ENCODE measurements around the gene RNF144B. TPM values are rescaled to one million over a fixed set of nuclear protein-coding genes. Genes with fewer than 3 reads are reported as not detected.

The RNF144B gene
- total RNA-seq, 1 experiment from 2014 or later = 2.3 TPM

DNA sequence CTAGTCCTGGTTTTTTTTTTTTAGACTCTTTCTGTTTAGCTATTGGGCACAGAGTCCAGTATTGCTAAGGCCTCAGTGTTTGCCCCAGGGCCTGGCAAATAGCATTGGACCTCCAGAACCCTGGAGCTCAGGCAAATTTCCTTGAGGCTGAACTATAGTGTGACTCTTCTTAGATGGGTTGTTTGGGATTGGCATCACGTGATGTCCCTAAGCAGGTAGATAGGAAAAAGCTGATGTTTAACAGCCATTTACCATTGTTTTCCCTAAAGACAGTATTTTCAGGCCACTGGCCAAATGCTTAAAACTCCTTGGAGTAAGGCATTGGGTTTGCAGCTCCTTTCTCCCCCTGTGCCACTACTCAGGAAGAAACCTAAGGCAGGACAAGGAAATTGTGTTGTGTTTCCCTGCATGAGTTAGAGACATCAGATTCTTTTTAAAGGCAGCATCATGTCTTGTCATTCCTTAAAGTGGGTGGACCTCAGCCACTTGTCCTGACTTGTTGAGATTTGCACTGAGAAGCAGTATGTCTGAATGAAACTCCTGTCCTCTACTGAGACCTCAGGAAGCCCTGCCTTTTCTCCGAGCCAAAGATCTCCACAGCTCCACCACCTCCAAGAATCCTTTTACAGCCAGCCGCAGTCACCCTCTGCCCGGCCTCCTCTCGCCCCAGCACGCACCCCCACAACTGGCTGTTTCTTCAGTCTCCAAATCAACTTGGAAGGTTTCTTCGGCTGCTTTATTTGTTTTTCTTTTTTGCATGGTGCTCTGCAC is 46.2 kb upstream of the RNF144B start:
- no peak overlapping the region for H2BK5ac ChIP-seq (ENCODE audit: insufficient read length, low read length)
- TF ChIP-seq, protein P1, sequence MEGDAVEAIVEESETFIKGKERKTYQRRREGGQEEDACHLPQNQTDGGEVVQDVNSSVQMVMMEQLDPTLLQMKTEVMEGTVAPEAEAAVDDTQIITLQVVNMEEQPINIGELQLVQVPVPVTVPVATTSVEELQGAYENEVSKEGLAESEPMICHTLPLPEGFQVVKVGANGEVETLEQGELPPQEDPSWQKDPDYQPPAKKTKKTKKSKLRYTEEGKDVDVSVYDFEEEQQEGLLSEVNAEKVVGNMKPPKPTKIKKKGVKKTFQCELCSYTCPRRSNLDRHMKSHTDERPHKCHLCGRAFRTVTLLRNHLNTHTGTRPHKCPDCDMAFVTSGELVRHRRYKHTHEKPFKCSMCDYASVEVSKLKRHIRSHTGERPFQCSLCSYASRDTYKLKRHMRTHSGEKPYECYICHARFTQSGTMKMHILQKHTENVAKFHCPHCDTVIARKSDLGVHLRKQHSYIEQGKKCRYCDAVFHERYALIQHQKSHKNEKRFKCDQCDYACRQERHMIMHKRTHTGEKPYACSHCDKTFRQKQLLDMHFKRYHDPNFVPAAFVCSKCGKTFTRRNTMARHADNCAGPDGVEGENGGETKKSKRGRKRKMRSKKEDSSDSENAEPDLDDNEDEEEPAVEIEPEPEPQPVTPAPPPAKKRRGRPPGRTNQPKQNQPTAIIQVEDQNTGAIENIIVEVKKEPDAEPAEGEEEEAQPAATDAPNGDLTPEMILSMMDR (conservative IDR thresholded peaks at IDR 0.05) = no peak
- H3K56ac ChIP-seq (ENCODE audit: insufficient read length, low read depth, low read length) = no peak overlapping the region
- H3K27me3 ChIP-seq (ENCODE audit: insufficient read depth, low read length) = no peaks in the 10 kb centered on the region
- H3K79me2 ChIP-seq (ENCODE audit: insufficient read depth, low read length) = no peaks in the 10 kb centered on the region
- H3K4me1 ChIP-seq (ENCODE audit: insufficient read depth, low read length) = no peaks in the 10 kb centered on the region; the same call in 1 of the 2 replicates
- no peak overlapping the region for H2BK20ac ChIP-seq (ENCODE audit: low read depth, low read length, poor library complexity, severe bottlenecking)
- H3K4me1 Mint-ChIP-seq = peaks cover 30 to 33% of the 10 kb centered on the region in 2 experiments
- no peaks in the 10 kb centered on the region for H4K20me1 ChIP-seq (ENCODE audit: control insufficient read depth, insufficient read depth, insufficient read length)
- no peaks in the 10 kb centered on the region for H3K36me3 Mint-ChIP-seq (ENCODE audit: insufficient read depth in 1 of 3, low read depth in 3 of 3)
- H3K14ac ChIP-seq (ENCODE audit: insufficient read depth, low read length) = no peak overlapping the region
- no peaks in the 10 kb centered on the region for H3K79me1 ChIP-seq (ENCODE audit: insufficient read depth, low read depth, low read length, poor library complexity, severe bottlenecking)
- H3K4me2 ChIP-seq (ENCODE audit: insufficient read depth, insufficient read length, low read length) = no peak overlapping the region
- no peaks in the 10 kb centered on the region for H3K9me3 ChIP-seq (ENCODE audit: control insufficient read depth, low read depth, low read length)
- no peak overlapping the region for H4K8ac ChIP-seq (replicated peaks; ENCODE audit: insufficient read length, low read depth, low read length)
- DNase-seq = no peak
- no peaks in the 10 kb centered on the region for H3K23me2 ChIP-seq (ENCODE audit: insufficient read length, low read depth, low read length, poor library complexity, severe bottlenecking)
- H2AK5ac ChIP-seq (ENCODE audit: insufficient read length, low read length) = no peak overlapping the region
- no peak overlapping the region for H2AFZ ChIP-seq (ENCODE audit: low read length)
- no peaks in the 10 kb centered on the region for H3K27me3 Mint-ChIP-seq (ENCODE audit: low read depth)
- H3K9me3 Mint-ChIP-seq = no peaks in the 10 kb centered on the region; a peak in 1 of 5 replicates
- H3K9ac ChIP-seq (ENCODE audit: extremely low read depth, insufficient read length, low read length) = no peak overlapping the region
- H2BK15ac ChIP-seq (ENCODE audit: low read depth, low read length) = no peak overlapping the region
- H2BK120ac ChIP-seq (ENCODE audit: low read depth, low read length, poor library complexity, severe bottlenecking) = no peak overlapping the region
- no peak overlapping the region for H3K4me3 Mint-ChIP-seq
- H3K27ac Mint-ChIP-seq = peak overlapping the region in 2 of 3 experiments; percentile 22 to 90; a peak in 3 of 7 replicates
- peak overlapping the region; percentile 42 for H3K27ac ChIP-seq (ENCODE audit: insufficient read length, low read depth, low read length)
- no peak overlapping the region for H2BK12ac ChIP-seq (ENCODE audit: insufficient read length, low read depth, low read length)
- H3T11ph ChIP-seq (ENCODE audit: low read length) = no peak overlapping the region
- WGBS (ENCODE audit: extremely low coverage, insufficient read length, low lambda C conversion rate) = no CpG with 5 or more reads among the region's 7 CpGs
- H3K4ac ChIP-seq (ENCODE audit: low read depth, low read length) = no peak overlapping the region
- no peak overlapping the region for H3K18ac ChIP-seq (ENCODE audit: insufficient read length, low read depth, low read length)
- H4K91ac ChIP-seq (ENCODE audit: insufficient read length, low read depth, low read length) = no peak overlapping the region
- H3K23ac ChIP-seq (ENCODE audit: insufficient read length, low read depth, low read length) = no peak overlapping the region
- no peak overlapping the region for H4K5ac ChIP-seq (ENCODE audit: insufficient read length, low read depth, low read length)

Data from H9 (cell line).